Cardiac muscle cell (in vitro differentiated cells and primary cell): ENCODE measurements around the gene AK9. TPM values are rescaled to one million over a fixed set of nuclear protein-coding genes. Genes with fewer than 3 reads are reported as not detected.

Source experiments
- DNase-seq, 2 donors: peaks; one replicate each; pipeline versions ENCODE4 v3.0.0 to v3.0.0-alpha.2; 2010 to 2017; ENCODE audit warnings: low read depth in 1 of 2, low spot score in 1 of 2
- H3K27ac ChIP-seq: fragments of 200-600 bp; sonication (generic); 2 replicates; pipeline ENCODE4 v1.5.1; 2016
- H3K27me3 ChIP-seq: fragments of 200-600 bp; sonication (generic); 2 replicates; pipeline ENCODE4 v1.6.0; 2016; ENCODE audit warnings: control low read depth
- H3K36me3 ChIP-seq: fragments of 200-600 bp; sonication (generic); 2 replicates; pipeline ENCODE4 v1.5.1; 2016; ENCODE audit warnings: control low read depth
- H3K4me1 ChIP-seq: fragments of 200-600 bp; sonication (generic); 2 replicates; pipeline ENCODE4 v1.8.1; 2017; ENCODE audit warnings: low read depth, mild to moderate bottlenecking, mixed run types
- H3K4me3 ChIP-seq: fragments of 200-600 bp; sonication (generic); 2 replicates; pipeline ENCODE4 v1.5.1; 2016; ENCODE audit warnings: mild to moderate bottlenecking
- H3K9me3 ChIP-seq: fragments of 200-600 bp; sonication (generic); 2 replicates; pipeline ENCODE4 v1.5.1; 2017; ENCODE audit warnings: low read depth, mild to moderate bottlenecking, control low read depth
- polyA plus RNA-seq: library from polyadenylated mRNA; unstranded; fragments of >200 nt; fragmentation: Nextera tagmentation; extraction: Ambion mirVana; gene quantifications from 2 replicates; pipeline ENCODE4 v1.2.1, GENCODE V29; 2016
- total RNA-seq: library from RNA; depleted of rRNA; stranded (reverse); fragments of >200 nt; gene quantifications from 2 replicates; pipeline ENCODE4 v1.2.3, GENCODE V29; 2016
- TF ChIP-seq, protein P1 (sequence below): IDR thresholded peaks from 2 replicates; pipeline ENCODE4 v1.5.1; 2012; ENCODE audit warnings: low read depth, mild to moderate bottlenecking, low read length

The AK9 gene
- total and polyA plus RNA-seq, 2 experiments from 2014 or later, result 8.3 to 18.6 TPM

DNA sequence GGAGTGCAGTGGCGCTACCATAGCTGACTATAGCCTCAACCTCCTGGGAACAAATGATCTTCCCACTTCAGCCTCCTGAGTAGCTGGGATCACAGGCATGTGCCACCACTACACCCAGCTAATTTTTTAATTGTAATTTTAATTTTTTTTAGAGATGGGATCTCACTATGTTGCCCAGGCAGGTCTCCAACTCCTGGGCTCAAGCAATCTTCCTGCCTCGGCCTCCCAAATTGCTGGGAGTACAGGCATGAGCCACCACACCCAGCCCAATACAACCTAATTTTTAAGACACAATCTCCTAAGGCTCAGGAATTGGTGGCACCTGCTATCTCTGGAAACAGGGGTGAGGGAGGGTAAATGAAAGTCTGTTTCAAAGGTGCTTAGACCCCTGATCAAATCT lies 213.8 kb downstream of the AK9 start:
- no peak overlapping the region for H3K4me3 ChIP-seq
- H3K9me3 ChIP-seq, result no peaks in the 10 kb centered on the region
- no peak for DNase-seq
- peaks cover 14% of the 10 kb centered on the region for H3K36me3 ChIP-seq
- TF ChIP-seq, protein P1, sequence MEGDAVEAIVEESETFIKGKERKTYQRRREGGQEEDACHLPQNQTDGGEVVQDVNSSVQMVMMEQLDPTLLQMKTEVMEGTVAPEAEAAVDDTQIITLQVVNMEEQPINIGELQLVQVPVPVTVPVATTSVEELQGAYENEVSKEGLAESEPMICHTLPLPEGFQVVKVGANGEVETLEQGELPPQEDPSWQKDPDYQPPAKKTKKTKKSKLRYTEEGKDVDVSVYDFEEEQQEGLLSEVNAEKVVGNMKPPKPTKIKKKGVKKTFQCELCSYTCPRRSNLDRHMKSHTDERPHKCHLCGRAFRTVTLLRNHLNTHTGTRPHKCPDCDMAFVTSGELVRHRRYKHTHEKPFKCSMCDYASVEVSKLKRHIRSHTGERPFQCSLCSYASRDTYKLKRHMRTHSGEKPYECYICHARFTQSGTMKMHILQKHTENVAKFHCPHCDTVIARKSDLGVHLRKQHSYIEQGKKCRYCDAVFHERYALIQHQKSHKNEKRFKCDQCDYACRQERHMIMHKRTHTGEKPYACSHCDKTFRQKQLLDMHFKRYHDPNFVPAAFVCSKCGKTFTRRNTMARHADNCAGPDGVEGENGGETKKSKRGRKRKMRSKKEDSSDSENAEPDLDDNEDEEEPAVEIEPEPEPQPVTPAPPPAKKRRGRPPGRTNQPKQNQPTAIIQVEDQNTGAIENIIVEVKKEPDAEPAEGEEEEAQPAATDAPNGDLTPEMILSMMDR, result no peak
- H3K27ac ChIP-seq, result no peak overlapping the region
- no peaks in the 10 kb centered on the region for H3K27me3 ChIP-seq
- H3K4me1 ChIP-seq, result peaks cover 6% of the 10 kb centered on the region

DNA sequence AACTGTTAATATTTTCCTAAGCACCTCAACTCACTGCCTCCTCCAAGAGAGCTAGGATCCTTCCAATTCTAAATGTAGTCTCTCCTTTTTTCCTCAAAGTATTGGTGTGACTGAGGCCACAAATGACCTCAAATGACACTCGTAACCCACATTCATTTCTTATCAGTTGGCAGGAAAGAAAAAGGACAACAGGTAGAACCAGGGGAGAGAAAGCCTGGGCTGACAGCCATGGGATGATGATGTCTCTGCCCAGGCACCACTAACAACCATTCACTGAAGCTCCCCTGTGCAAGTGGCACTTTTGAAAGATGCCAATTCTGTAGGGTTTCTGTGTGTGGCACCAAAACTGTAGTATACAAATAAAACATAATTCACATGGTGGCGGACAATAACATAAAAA lies 215.4 kb downstream of the AK9 start:
- Histone ChIP-seq H3K27me3 (no peaks in the 10 kb centered on the region), H3K4me1 (peaks cover 6% of the 10 kb centered on the region), H3K27ac (no peak overlapping the region), H3K4me3 (no peak overlapping the region), H3K9me3 (no peaks in the 10 kb centered on the region), H3K36me3 (peaks cover 14% of the 10 kb centered on the region)
- TF ChIP-seq, protein P1, result no peak
- DNase-seq, result no peak

DNA sequence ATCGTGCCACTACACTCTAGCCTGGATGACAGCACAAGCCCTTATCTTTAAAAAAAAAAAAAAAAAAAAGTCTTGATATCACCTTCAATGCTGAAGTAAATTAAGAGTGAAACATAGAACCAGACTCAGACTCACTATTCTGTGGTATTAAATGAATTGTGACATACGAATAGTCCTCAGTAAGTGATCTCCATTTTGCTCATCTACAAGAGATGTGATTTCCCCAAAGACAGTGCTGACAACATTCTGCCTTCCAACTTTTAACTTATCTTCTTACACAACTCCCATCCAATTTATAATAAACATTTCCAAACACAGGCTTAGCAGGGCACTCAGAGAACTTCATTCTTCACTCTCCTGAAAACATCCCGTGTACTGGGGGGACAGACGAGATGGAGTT lies 216.0 kb downstream of the AK9 start:
- Histone ChIP-seq H3K27me3 (no peaks in the 10 kb centered on the region), H3K9me3 (no peaks in the 10 kb centered on the region), H3K4me1 (peaks cover 2% of the 10 kb centered on the region), H3K36me3 (peaks cover 14% of the 10 kb centered on the region), H3K27ac (no peak overlapping the region), H3K4me3 (no peak overlapping the region)
- TF ChIP-seq, protein P1, result no peak
- DNase-seq, result no peak

DNA sequence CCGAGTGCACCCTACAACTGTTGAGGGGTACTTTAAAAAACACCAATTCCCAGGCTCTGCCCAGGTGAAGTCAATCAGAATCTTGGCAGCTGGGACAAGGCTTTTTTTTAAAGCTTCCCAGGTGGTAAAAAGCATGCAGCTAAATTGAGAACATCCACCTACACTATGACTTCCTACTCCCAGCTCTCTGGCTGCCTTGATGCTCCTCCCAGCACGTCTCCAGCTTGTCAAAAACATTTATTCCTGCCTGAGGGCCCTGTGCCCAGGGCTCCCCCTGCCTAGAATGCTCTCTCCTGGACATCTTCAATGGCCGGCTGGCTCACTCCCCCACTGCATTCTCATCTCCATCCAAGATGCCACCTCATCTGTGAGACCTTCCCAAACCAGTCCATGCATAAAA lies 217.9 kb downstream of the AK9 start:
- TF ChIP-seq, protein P1, result no peak
- Histone ChIP-seq H3K27me3 (no peaks in the 10 kb centered on the region), H3K4me3 (no peak overlapping the region), H3K4me1 (no peaks in the 10 kb centered on the region), H3K36me3 (peaks cover 14% of the 10 kb centered on the region), H3K27ac (no peak overlapping the region), H3K9me3 (no peaks in the 10 kb centered on the region)
- DNase-seq, result no peak

DNA sequence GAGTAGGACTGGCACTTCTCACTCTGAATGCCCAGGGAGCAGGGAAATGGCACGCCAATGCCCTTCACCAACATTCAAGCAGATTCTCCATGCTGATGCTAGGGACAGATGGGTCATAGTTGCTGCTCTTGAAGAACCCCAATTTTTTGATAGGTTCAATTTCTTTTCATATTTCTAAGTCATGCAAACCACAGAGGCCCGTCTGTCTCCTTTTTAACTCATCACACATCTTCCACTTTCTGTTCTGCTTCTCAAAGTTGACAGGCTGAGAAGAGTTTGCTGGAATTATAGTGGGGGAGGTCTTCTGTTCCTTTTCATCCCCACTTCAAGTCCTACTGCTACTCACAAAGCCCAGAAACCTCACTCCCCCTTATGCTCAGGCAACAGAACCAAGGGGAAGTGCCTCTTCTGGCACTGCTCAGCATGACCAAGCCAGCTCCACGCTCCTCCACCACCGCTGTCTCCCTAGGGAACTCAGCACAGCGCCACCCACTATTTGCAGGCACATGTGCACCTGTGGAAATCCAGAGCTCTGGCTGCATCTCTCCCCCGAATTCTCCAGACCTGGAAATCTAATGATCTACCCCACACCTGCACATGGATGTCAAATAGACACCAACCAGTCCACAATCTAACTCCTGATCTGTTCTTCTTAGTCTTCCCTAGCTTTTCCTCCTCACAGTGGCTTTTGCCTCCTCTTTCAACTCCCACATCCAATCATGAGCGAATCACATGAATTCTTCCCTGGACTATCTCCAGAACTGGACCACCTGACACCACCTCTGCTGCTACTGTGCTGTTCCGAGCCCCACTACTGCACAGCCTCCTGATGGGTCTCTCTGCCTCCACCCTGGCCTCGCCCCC lies 218.6 kb downstream of the AK9 start:
- no peak for DNase-seq
- Histone ChIP-seq H3K4me3 (no peak overlapping the region), H3K27ac (no peak overlapping the region), H3K36me3 (peaks cover 17% of the 10 kb centered on the region), H3K4me1 (no peaks in the 10 kb centered on the region), H3K9me3 (no peaks in the 10 kb centered on the region), H3K27me3 (no peaks in the 10 kb centered on the region)
- TF ChIP-seq, protein P1, result no peak
